HTERT RPE-1 (cell line): ENCODE measurements around the gene KLHL35.
"Not testable (repeated sequence)": the region's sequence is repeated elsewhere in the genome, so short reads cannot be mapped to it uniquely, and the experiment has no call there.

Experiments used
- in situ Hi-C: fragments of 300-500 bp; cut with MboI; formaldehyde crosslinking; loops from 4 replicates; pipeline ENCODE4 v1.14.3; 2020; ENCODE audit warnings: low sequenced_read_pairs

Gene KLHL35

DNA sequence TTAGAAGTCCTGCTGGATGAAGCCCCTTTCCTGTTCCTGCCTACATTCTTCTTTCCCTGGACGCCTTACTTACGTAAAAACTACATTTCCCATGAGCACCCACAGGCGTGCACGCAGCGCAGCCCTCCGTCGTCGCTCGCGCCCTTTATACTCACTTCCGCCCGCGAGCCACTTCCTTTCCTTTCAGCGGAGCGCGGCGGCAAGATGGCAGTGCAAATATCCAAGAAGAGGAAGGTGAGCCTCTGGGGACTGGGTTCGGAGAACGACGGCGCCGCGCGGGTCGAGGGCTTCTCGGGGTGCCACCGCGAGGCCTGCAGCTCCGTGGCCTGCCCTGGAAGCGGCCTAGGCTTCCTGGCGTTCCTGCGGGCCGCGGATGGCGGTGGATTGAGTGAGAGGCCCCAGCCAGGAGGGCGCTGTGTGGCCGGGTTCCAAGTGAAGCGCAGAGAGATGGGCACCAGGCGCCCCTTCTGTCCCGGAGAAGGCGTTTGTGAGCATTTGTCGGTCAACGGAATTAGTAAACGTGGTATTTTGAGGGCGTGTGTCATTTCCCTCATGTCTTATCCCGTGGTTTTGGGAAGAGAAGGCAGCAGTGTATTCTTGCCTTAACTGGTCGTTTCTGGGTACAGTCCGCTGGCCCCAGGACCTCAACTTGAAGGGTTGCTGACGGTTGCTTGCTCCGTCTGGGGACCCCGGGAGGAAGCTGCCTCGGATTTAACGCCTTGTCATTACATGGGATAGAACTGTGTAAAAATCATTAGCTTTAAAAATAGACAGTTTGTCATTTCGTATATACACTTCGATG lies 33.5 kb downstream of the KLHL35 start, which contains the start of gene RPS3:
Gene RPS3, plus strand, starts transcription at position 175 of the 802 bp plus-strand sequence. Its CDS starts 30 bp downstream, at position 205.
- in situ Hi-C loops: no loop called here

DNA sequence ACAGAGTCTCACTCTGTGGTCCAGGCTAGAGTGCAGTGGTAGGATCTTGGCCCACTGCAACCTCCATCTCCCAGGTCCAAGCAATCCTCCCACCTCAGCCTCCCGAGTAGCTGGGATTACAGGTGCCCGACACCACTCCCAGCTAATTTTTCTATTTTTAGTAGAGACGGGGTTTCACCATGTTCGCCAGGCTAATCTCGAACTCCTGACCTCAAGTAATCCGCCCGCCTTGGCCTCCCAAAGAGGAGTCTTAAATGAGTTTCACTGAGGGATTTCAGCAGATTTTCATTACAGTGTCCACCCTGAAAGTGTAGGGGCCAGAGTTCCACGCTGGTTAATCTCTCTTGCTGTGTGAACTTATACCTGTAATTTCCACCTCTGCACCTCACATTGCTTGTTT lies 34.1 kb downstream of the KLHL35 start:
- in situ Hi-C loops: no loop called here

DNA sequence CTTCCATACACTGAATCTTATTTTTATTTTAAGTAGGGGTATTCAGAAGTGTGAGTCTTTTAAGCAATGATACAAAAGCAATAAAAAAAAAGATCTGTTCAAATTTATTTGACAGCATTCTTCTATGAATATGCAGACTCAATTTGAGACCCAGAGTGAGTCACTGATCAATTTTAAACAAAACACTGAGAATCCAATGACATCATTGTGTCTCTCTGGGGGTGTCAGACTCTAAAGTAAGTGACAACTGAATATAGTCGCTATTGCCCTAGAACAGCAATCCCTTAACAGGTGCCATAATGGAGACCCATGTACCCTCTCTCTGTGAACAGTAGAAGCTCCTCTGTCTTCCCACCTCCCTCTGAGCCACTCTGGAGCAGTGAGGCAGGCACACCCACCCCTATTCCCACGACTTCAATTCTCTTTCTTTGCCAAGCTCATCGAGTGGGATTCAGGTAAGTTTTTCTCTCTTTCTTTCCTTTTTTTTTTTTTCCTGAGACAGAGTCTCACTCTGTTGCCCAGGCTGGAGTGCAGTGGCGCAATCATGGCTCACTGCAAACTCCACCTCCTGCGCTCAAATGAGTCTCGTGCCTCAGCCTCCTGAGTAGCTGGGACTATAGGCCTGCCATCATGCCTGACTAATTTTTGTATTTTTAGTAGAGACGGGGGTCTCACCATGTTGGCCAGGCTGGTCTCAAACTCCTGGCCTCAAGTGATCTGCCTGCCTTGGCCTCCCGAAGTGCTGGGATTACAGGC lies 38.7 kb downstream of the KLHL35 start:
- in situ Hi-C loops: no loop called here

DNA sequence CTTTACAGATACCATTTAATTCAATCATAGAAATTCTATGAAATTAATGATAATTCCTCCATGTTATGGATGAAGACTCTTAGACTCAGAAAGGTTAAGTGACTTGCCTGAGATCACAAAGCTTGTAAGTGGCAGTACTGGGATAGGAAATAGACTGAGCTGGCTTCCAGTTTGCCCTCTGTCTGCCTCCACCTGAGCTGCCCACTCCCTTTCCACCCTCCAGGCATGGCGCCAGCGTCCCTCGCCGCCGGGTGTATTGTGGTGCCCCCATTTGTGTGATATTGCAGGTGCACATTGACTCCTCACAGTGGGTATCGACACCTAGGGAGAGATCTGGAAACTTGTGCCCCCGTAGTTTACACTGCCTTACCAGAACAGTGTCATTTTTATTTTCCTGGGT lies 43.1 kb downstream of the KLHL35 start:
- in situ Hi-C loops: no loop called here

DNA sequence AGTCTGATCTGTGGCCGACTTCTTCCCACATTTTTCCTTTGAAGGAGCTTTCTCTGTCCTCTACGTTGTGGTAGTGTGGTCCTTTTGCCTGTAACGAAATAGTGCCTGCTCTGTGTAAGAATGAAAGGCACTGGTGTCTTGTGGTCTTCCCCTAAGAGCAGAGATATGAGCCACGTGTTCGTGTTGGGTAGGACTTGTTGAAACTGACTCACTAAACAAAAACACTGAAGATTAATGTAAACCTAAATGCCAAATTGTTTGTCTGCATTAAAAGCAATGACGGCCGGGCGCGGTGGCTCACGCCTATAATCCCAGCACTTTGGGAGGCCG lies 43.8 kb downstream of the KLHL35 start:
- in situ Hi-C loops: no loop called here

DNA sequence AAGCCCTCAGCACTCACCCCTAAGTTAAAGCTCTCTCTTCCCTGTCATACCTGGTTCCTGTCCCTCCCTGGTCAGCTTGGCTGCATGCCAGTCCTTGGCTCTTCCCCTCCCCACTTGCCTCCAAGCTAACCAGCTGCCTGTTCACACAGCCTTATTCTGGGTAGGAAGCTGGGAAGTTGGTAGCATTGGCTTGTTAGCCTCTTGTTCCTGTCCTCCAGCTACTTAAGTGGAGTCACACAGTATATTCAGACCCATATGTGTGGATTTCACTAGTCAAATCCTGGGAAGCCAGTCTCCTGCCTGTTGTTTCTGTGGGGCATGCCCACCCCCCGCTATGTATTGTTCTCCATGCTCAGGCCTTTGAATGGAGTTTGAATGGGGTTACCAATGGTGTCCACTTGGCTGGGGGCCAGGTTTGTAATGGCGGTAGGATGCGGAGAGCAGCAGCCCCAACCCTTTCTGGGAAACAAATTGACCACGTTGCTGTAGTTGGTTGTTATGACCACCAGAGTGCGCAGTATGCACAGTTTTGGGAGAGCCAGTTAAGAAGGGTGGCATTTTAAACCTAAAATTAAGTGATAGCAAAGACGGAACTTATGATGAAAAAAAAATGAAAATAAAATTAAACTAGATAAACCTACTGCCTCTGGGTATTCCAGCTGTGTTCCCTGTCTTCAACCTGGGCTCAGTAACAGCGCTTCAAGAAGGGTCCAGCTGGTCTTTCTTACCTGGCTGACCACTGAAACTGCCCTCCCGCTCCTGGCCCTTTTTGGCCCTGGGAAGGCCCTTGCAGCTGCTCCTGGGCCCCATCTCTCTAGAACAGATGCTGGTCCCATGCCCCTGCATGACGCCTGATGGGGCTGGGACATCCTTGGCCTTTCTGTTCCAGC lies 44.4 kb downstream of the KLHL35 start:
- in situ Hi-C loops: no loop called here

DNA sequence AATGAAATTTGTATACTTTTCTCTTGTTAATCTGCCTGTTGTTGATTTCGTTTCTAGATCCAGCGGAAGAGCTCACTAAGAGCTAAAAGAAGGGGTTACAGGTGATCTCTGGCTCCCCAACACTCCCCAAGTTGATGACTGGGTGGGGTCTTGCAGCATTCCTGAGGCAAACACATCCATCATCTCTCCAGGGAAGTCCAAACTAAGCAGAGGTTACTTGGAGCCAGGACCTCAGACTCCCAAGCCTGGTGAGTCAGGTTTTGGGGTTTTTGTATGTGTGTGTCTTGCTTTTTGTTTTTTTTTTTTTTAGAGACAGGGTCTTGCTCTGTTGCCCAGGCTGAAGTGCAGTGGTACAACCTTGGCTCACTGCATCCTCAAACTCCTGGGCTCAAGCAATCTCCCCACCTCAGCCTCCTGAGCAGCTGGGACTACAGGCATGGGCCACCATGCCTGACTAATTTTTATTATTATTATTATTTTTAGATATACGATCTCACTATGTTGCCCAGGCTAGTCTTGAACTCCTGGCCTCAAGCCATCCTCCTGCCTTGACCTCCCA lies 45.2 kb downstream of the KLHL35 start:
- in situ Hi-C loops: no loop called here

DNA sequence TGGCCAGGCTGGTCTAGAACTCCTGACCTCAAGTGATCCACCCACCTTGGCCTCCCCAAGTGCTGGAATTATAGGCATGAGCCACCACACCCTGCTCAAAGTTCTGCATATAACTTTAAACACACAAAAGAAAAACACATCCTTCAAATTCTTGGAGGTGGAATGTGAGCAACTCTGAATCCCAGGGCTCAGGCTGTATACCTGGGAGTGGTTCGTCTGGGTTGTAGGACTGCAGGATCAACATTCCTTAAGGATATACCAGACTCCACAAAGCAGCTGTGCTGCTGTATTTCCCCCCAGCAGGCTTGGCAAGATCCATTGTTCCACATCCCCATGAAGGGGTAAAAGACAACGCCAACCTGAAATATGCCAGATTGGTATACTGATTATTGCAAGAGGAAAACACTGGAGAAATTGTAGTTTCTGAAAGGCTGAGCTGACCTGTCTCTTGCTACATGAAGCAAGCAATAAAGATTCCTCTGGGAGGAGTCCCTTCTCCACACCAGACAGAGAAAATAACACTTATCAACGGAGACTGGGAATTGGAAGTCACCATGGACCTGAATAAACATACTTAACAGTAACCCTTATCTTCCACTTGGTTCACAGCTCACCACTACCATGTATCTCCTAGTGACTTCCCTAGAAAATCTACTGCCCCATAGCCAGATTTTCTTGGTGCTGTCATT lies 45.9 kb downstream of the KLHL35 start:
- in situ Hi-C loops: no loop called here

DNA sequence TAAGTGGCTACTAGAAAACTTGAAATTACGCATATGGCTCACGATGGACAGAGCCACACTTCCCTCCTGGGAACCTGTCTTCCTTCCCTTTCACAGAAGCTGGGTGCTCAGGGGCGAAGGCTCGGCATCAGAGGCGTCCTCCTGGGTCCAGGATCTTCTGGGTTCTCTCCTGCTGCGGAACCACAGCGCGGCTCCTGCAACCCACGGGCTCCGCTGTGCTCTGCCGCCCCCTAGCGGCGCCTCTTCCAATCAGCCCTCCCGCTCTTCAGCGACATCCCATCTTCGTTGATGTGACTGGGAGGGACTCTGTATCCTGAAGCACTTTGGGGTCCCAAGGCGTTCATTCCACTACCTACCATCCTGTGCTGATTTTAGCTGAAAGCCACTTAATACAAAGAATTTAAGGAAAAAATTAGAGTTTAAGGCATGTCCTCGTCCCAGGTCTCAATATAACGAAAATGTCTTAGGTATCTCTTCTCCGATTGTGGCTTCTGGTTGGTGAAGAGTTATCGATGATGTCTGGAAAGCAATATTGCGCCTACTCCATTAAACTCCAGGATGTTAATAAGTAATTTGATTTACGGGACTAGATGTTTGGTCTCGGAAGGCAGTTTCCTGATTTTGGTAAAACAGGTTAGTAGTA lies 48.4 kb downstream of the KLHL35 start:
- in situ Hi-C loops: no loop called here

DNA sequence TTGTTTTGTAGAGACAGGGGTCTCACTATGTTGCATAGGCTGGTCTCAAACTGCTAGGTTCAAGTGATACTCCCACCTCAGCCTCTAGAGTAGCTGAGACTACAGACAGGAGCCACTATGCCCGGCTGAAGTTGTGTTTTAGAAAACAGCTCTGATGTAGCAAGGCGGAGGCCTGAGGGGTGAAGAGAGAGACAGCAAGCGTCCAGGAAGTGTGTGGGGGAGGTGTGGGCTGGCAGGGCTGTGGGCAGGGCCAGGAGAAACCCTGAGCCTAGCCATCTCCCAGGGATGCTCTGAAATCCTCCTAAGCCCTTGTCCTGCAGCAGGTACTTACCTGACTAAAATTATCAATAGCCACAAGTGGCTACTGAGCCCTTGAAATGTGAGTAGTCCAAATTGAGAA lies 49.8 kb downstream of the KLHL35 start:
- in situ Hi-C loops: no loop called here

DNA sequence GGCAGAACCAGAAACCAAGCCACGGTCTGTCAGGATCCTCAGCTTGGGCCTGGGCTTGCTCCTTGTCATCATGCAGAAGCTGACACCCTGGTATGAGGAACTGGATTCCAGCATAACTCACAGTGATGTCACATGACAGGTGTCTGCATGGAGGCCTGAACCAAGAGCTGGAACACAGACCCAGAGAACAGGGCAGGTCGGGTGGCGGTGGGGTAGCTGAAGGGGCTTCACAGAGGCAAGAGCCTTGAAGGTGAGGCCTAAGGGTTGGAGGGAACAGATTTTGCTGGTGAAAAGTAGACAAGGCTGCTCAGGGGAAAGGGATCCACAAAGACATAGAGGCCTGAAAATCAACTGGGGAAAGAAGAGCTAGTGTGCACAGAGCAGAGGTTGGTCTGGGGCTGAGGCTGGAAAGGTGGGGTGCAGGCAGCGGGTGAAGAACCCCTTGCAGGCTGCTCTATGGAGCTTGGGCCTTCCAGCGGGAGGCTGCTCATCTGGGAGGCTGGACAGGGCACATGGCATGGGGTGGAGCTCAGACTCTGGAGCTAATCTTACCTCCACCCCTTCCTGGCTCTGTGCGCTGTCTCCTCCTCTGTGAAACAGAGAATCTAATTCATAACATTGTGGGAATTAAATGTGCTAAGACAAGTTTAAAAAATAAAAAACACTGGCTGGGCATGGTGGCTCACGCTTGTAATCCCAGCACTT lies 52.1 kb downstream of the KLHL35 start:
- in situ Hi-C loops: no loop called here

DNA sequence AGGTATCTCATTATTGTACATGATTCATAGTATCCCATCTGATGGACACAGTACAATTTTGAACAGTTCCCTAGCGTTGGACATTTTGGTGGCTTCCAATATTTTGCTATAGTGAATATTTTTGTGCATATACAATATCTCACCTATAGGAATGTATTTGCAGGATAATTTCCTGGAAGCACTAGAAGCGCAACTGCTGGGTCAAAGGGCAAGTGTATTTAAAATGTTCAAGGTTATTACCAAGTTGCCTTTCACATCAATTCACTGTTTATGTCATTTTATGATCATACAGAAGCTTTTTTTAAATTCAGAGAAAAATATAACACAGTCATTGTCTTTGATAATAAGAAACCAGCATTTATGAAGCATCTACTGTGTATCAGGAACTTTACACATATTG lies 52.8 kb downstream of the KLHL35 start:
- in situ Hi-C loops: no loop called here

DNA sequence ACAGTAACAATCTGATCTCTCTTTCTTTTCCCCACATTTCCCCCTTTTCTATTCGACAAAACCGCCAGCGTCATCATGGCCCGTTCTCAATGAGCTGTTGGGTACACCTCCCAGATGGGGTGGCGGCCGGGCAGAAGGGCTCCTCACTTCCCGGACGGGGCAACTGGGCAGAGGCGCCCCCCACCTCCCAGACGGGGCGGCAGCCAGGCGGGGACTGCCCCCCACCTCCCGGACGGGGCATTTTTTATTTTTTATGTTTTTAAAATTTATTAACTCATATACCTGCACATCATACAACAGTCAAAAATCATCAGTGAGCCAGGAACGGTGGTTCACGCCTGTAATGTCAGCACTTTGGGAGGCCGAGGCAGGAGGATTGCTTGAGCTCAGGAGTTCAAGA lies 54.2 kb downstream of the KLHL35 start:
- in situ Hi-C loops: not testable (repeated sequence)

DNA sequence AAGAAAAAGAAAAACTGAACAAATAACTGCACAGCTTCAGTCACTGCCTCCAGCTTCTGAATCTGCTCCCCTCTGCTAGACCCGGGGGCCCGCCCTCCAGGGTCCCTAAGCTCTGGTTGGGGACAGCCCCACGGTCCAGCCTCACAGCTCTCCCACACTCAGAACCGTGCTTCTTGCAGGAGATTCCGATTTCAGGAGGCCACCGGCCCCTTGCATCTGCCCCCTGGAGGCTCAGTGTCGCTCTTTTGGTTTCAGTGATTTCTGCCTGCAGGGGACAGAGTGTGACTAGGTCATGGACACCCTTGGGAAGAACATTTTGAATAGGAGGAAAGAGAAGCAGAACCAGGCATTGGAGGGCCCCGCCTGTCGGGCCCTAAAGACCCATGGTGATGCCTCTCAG lies 56.8 kb downstream of the KLHL35 start:
- in situ Hi-C loops: no loop called here

DNA sequence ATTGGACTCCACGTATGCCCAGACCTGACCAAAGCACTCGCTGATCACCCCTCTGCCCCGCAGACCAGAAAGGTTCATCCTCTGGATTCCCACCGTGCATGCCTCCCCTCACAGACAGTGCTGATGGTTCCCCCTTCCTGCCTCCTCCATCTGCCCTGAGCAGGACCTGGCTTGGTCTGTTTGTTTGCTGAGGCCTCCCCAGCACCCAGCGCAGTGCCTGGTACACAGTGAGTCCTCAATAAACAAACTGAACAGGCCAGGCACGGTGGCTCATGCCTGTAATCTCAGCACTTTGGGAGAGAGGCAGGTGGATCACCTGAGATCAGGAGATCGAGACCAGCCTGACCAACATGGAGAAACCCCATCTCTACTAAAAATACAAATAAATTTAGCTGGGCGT lies 57.4 kb downstream of the KLHL35 start:
- in situ Hi-C loops: no loop called here

DNA sequence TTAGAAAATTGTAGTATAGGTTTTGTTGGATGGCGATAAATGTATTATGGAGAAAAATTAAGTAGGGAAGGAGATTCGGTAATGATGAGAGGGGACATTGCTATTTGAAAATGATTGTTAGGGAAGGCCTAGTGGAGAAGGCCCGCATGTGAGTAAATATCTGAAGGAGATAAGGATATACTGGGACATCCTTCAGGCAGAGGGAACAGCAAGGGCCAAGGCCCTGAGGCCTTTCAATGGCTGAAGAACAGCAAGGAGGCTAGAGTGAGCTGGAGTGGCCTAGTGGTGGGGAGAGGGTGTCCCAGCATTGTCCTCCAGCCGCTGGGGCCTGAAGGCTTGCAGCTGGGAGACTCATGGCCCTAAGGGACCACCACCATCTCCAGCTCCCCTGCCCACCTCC lies 58.4 kb downstream of the KLHL35 start:
- in situ Hi-C loops: no loop called here

DNA sequence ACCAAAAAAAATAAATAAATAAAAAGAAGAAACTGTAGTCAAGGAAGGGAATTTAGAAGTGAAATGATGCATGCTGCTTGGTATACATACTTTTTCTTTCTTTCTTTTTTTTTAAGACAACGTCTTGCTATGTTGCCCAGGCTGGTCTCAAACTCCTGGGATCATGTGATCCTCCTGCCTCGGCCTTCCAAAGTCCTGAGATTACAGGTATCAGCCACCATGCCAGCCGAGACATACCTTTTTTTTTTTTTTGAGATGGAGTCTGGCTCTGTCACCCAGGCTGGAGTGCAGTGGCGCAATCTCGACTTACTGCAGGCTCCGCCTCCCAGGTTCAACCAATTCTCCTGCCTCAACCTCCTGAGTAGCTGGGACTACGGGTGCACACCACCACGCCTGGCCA lies 59.8 kb downstream of the KLHL35 start:
- in situ Hi-C loops: no loop called here
